ENCODE measurements around the gene SFXN2. TPM values are rescaled to one million over a fixed set of nuclear protein-coding genes. Genes with fewer than 3 reads are reported as not detected.

SFXN2 gene
- total RNA-seq, 2 donors from 2014 or later, result 9.7 to 27.6 TPM

DNA sequence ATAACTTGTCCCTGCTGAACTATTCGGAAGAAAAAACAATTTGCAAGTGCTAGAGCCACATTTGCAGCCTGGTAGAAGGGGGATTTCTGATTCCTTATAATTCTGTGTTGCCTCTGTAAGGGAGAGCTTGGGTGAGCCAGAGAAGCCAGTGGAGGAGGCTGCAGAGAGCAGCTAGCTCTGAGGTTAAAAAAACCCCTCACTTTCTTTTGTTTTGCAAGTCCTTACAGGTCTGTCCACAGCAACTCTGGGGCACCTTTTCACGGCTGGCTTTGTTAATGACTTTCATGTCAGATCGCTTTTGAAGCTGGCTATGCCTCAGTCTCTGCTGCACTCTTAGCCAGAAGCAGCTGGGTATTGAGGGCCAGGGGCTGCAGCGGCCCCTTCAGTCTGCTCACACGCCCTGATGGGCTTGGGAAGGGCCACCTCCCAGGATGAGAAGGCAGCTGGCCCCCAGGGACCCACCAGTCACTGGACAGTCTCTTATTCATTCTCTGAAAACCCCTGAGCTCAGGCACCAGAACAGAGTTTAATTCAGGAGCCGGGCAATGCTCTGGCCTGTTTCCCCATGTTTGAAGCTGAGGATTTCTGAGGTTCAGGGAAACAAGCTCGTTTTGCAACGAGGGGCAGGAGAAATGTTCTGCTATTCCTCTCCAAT is 39.3 kb upstream of the SFXN2 start:
- H3K36me3 ChIP-seq, result no peaks in the 10 kb centered on the region
- TF ChIP-seq CTCF (IDR thresholded peaks at IDR 0.05), result no peak
- peaks cover 21% of the 10 kb centered on the region for H3K4me1 ChIP-seq
- intact Hi-C loops (cut with DNase I), result no loop called here
- H3K9me3 ChIP-seq, result no peaks in the 10 kb centered on the region
- no peak for DNase-seq
- peak overlapping the region; percentile 55 for H3K27ac ChIP-seq
- no peaks in the 10 kb centered on the region for H3K27me3 ChIP-seq
- no peak overlapping the region for H3K4me3 ChIP-seq
- H3K9ac ChIP-seq (ENCODE audit: low read depth in 2 of 2, low read length in 2 of 2), result peak overlapping the region in 1 of 2 donors; percentile 36

DNA sequence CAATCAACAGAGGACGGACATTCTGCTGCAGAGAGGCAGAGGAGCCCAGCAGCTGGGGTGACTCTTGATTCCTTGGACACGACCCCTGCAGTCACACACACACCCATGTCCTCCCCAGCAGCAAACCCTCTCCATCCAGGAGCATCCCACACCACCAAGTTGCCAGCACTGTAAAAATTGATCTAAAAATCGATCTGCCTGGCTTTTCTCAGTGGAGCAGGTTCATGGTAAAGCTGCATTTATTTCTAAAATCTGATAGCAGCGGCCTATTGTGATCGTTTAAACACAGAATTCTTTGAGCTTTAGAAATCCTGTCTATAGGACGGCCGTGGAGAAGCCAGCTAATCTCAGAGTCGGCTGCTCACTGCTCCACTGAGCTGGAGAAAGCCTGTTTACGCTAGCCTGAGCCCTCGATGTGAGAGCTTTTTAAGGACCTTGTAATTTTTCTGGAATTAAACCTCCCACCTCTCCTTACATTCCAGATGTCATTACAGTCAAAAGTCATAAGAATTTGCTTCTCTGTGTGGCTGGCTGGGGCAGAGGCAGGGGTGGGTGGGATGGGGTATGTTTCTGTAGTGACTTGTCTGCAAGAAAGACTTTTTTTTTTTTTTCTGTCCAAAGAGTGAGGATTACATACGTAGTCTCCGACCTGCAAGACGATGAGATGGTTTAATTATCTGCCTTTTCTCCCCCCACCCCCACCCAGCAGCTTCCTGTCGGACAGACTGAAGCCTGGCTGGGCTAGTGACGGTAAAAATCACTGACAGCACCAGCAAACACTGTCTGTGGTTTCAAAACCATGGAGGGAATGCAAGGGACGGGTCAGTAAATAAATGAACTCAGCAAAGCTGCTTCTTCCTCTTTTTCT is 38.5 kb upstream of the SFXN2 start:
- DNase-seq, result no peak
- H3K9me3 ChIP-seq, result no peaks in the 10 kb centered on the region
- no peaks in the 10 kb centered on the region for H3K36me3 ChIP-seq

GRCh38 chr10:102676534-102677315 is 37.7 kb upstream of the SFXN2 start:
- DNase-seq, result no peak
- Histone ChIP-seq H3K27ac (peak overlapping the region; percentile 31), H3K27me3 (no peaks in the 10 kb centered on the region), H3K9me3 (no peaks in the 10 kb centered on the region), H3K9ac (ENCODE audit: low read depth in 2 of 2, low read length in 2 of 2) (no peak overlapping the region), H3K4me1 (peaks cover 21% of the 10 kb centered on the region), H3K4me3 (no peak overlapping the region), H3K36me3 (no peaks in the 10 kb centered on the region)
- intact Hi-C loops (cut with DNase I), result no loop called here
- TF ChIP-seq CTCF (IDR thresholded peaks at IDR 0.05), result no peak

More for the DNA sequence above, 38.5 kb upstream of the SFXN2 start:
- Histone ChIP-seq H3K27me3 (no peaks in the 10 kb centered on the region), H3K4me1 (peaks cover 21% of the 10 kb centered on the region), H3K27ac (peak overlapping the region; percentile 55), H3K9ac (ENCODE audit: low read depth in 2 of 2, low read length in 2 of 2) (no peak overlapping the region), H3K4me3 (no peak overlapping the region)
- intact Hi-C loops (cut with DNase I), result no loop called here
- TF ChIP-seq CTCF (IDR thresholded peaks at IDR 0.05), result no peak

- Histone ChIP-seq H3K4me3 (no peak overlapping the region), H3K27ac (no peak overlapping the region), H3K36me3 (no peaks in the 10 kb centered on the region), H3K27me3 (no peaks in the 10 kb centered on the region), H3K4me1 (peaks cover 21% of the 10 kb centered on the region), H3K9ac (ENCODE audit: low read depth in 2 of 2, low read length in 2 of 2) (no peak overlapping the region), H3K9me3 (no peaks in the 10 kb centered on the region)
- no peak for TF ChIP-seq CTCF (IDR thresholded peaks at IDR 0.05)
- no peak for DNase-seq
- intact Hi-C loops (cut with DNase I), result no loop called here
Observed at GRCh38 chr10:102677331-102678067, 36.9 kb upstream of the SFXN2 start.

DNA sequence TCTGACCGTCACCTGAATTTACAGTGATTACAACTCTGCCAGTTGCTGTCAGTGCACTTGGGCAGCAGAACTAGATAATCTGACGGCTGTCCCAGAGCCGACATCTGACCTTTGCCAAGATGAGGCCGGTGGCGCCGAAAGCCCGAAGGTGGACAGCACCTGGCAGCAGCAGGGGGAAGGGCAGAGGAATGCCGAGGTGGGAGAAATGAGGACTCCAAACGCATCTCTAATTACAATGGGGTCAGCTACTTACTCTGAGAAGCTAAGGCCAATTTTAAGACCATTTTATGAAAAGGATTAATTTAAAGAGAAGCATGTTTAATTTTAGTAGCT is 36.4 kb upstream of the SFXN2 start:
- H3K27ac ChIP-seq, result no peak overlapping the region
- peaks cover 21% of the 10 kb centered on the region for H3K4me1 ChIP-seq
- H3K36me3 ChIP-seq, result no peaks in the 10 kb centered on the region
- H3K9me3 ChIP-seq, result no peaks in the 10 kb centered on the region
- no peak for TF ChIP-seq CTCF (IDR thresholded peaks at IDR 0.05)
- no peak for DNase-seq
- intact Hi-C loops (cut with DNase I), result no loop called here
- H3K4me3 ChIP-seq, result no peak overlapping the region
- no peak overlapping the region for H3K9ac ChIP-seq (ENCODE audit: low read depth in 2 of 2, low read length in 2 of 2)
- no peaks in the 10 kb centered on the region for H3K27me3 ChIP-seq
